Measurements from ENCODE around the gene HEXD.
A peak's percentile ranks its signal among the peaks of the same experiment; 100 is the strongest.
"Not testable (repeated sequence)": the region's sequence is repeated elsewhere in the genome, so short reads cannot be mapped to it uniquely, and the experiment has no call there.

Gene HEXD

DNA sequence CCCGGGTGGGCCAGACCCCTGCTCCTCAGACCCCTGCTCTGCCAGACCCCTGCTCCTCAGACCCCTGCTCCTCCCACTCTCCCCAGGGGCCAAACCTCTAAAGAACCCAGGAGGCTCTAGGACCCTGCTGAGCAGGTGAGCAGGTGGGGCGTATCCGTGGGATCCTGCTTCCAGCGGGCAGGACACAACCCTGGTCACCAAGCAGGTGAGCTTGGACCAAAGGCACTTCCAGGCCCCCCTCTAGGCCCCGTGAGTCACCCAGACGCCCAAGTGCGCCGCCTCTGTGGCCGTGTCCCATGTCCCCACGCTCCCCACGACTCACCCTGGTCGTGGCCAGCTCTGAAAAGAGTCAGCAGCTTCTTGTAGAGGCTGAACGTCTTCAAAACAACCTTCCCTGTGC, 27.4 kb downstream of the HEXD start:
- Histone ChIP-seq H3K27ac (ENCODE audit: low read length) (no peak overlapping the region), H3K4me3 (ENCODE audit: low read depth in 1 of 2, low read length in 2 of 2) (no peak overlapping the region), H3K9me3 (ENCODE audit: control insufficient read depth in 1 of 2, low read length in 2 of 2) (no peaks in the 10 kb centered on the region), H3K27me3 (ENCODE audit: low read depth, low read length) (no peaks in the 10 kb centered on the region), H3K36me3 (ENCODE audit: control insufficient read depth in 1 of 2, insufficient read depth in 2 of 2, low read length in 2 of 2) (peaks cover 0 to 25% of the 10 kb centered on the region in 2 donors), H3K4me1 (ENCODE audit: control insufficient read depth in 1 of 2, insufficient read depth in 2 of 2, low read length in 2 of 2) (peaks cover 0 to 7% of the 10 kb centered on the region in 2 donors)

DNA sequence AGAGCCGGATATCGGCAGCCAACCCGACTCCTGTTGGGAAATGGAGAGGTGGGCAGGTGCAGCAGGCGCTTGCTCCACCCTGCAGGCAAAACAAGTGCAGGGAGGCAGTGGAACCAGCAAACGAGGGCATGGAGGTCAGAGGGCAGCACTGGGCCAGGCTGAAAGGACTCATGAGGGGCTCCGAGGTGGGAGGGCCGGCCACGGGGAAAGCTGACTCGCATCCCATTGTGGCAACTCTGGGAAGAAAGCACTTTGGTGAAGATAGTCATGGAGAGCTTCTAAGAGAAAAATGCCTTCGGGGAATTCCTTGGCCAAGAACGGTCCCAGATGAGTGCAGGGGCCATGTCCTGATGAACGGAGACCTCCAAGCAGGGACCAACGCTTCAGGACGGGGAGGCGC, 28.0 kb downstream of the HEXD start:
- peaks cover 0 to 25% of the 10 kb centered on the region in 2 donors for H3K36me3 ChIP-seq (ENCODE audit: control insufficient read depth in 1 of 2, insufficient read depth in 2 of 2, low read length in 2 of 2)
- peaks cover 0 to 7% of the 10 kb centered on the region in 2 donors for H3K4me1 ChIP-seq (ENCODE audit: control insufficient read depth in 1 of 2, insufficient read depth in 2 of 2, low read length in 2 of 2)
- no peak overlapping the region for H3K27ac ChIP-seq (ENCODE audit: low read length)
- H3K9me3 ChIP-seq (ENCODE audit: control insufficient read depth in 1 of 2, low read length in 2 of 2), result no peaks in the 10 kb centered on the region
- H3K4me3 ChIP-seq (ENCODE audit: low read depth in 1 of 2, low read length in 2 of 2), result no peak overlapping the region
- H3K27me3 ChIP-seq (ENCODE audit: low read depth, low read length), result no peaks in the 10 kb centered on the region

DNA sequence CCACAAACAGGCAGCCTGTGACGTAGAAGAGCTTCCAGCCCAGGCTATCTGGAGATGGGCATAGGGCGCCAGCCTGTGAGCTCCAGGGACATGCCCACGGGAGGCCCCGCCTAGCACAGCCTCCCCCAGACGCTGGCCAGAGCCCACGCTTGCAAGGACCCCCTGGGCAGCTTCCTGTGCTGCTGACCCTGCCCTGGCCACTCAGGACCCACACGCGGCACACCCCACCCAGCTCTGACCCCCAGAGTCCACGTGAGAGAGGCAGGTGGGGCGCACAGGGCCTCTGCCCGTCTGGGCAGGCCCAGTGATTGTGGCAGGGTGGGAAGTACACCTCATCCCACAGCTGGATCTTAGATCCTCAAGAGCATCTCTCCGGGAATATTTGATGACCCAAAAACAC, 28.5 kb downstream of the HEXD start:
- no peaks in the 10 kb centered on the region for H3K9me3 ChIP-seq (ENCODE audit: control insufficient read depth in 1 of 2, low read length in 2 of 2)
- H3K4me3 ChIP-seq (ENCODE audit: low read depth in 1 of 2, low read length in 2 of 2), result no peak overlapping the region
- H3K27ac ChIP-seq (ENCODE audit: low read length), result no peak overlapping the region
- H3K4me1 ChIP-seq (ENCODE audit: control insufficient read depth in 1 of 2, insufficient read depth in 2 of 2, low read length in 2 of 2), result peaks cover 0 to 7% of the 10 kb centered on the region in 2 donors
- H3K36me3 ChIP-seq (ENCODE audit: control insufficient read depth in 1 of 2, insufficient read depth in 2 of 2, low read length in 2 of 2), result peaks cover 0 to 25% of the 10 kb centered on the region in 2 donors
- H3K27me3 ChIP-seq (ENCODE audit: low read depth, low read length), result no peaks in the 10 kb centered on the region

DNA sequence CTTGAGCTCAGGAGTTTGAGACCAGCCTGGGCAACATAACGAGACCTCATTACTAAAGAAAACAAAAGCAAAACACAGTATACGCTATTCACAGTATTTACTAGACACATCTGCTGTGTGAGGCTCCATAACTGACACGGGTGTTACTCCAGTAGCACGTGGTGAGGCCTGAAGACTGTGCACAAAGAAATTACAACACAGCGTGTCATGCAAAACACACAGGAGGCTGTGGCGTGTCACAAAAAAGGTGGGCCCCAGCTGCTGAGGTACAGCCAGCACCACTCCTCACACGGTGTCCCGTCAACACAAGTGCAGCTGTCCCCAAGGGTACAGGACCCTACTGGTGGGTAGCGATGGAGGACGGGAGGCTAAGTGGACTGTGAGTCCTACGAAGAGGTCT, 29.7 kb downstream of the HEXD start:
- Histone ChIP-seq H3K9me3 (ENCODE audit: control insufficient read depth in 1 of 2, low read length in 2 of 2) (no peaks in the 10 kb centered on the region), H3K27me3 (ENCODE audit: low read depth, low read length) (no peaks in the 10 kb centered on the region), H3K4me1 (ENCODE audit: control insufficient read depth in 1 of 2, insufficient read depth in 2 of 2, low read length in 2 of 2) (peaks cover 0 to 7% of the 10 kb centered on the region in 2 donors)

DNA sequence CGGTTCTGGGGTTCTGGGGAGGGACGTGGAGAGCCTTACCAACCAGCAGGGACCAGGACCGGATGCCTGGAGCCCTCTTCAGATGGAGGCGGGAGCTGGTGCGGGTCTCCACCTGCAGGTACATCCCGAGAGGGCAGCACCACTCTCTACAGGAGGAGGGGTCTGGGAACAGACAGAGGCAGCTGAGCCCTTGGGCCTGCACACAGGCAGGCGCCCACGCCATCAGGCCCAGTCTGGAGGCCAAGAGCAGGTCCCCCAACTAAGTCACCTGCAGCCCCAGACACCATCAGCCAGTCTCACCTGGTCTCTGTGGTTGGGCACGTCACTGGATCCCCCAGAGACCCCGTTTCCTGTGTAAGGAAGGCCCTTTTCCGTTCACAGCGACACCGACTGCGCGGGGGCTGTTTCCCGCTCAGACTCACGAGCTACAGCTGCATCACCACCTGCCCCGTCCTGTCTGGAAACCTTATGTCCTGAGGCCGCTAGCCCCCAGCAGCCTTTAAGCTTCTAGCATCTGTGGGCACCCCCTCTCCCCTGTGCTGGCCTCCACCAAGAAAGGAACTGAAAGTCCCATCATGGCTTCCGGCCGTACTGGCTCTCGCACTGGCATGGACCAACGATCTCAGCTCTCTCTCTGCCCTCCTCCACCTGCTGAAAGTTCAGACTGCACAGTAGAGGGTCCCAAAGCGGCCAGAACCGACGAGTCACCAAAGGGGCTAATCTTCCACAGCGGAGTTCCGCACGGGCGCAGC, 31.2 kb downstream of the HEXD start:
- Histone ChIP-seq H3K27me3 (ENCODE audit: low read depth, low read length) (no peaks in the 10 kb centered on the region), H3K4me3 (ENCODE audit: low read depth in 1 of 2, low read length in 2 of 2) (peak overlapping the region; percentile 74 to 87), H3K4me1 (ENCODE audit: control insufficient read depth in 1 of 2, insufficient read depth in 2 of 2, low read length in 2 of 2) (peaks cover 0 to 7% of the 10 kb centered on the region in 2 donors), H3K36me3 (ENCODE audit: control insufficient read depth in 1 of 2, insufficient read depth in 2 of 2, low read length in 2 of 2) (peaks cover 0 to 3% of the 10 kb centered on the region in 2 donors), H3K9me3 (ENCODE audit: control insufficient read depth in 1 of 2, low read length in 2 of 2) (no peaks in the 10 kb centered on the region), H3K27ac (ENCODE audit: low read length) (peak overlapping the region; percentile 75)

More for the DNA sequence above, 29.7 kb downstream of the HEXD start:
- H3K4me3 ChIP-seq (ENCODE audit: low read depth in 1 of 2, low read length in 2 of 2), result no peak overlapping the region
- H3K36me3 ChIP-seq (ENCODE audit: control insufficient read depth in 1 of 2, insufficient read depth in 2 of 2, low read length in 2 of 2), result peaks cover 0 to 16% of the 10 kb centered on the region in 2 donors
- H3K27ac ChIP-seq (ENCODE audit: low read length), result no peak overlapping the region

DNA sequence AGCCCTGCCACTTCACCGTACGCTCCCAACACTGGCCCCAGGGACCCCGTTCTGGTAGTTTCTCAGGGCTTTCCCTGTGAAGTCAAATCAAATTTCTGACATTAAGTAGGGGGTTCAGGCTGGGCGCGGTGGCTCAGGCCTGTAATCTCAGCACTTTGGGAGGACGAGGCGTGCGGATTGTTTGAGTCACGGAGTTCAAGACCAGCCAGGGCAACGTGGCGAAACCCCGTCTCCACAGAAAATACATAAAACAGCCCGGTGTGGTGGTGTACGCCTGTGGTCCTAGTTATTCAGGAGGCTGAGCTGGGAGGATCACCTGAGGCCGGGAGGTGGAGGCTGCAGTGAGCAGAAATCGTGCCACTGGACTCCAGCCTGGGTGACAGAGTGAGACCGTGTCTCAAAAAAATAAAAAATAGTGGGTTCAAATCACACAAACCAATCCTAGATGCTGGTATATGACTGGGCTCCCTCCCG, 31.8 kb downstream of the HEXD start:
- Histone ChIP-seq H3K4me3 (ENCODE audit: low read depth in 1 of 2, low read length in 2 of 2) (peak overlapping the region; percentile 74 to 87), H3K27ac (ENCODE audit: low read length) (peak overlapping the region; percentile 75), H3K9me3 (ENCODE audit: control insufficient read depth in 1 of 2, low read length in 2 of 2) (no peaks in the 10 kb centered on the region), H3K27me3 (ENCODE audit: low read depth, low read length) (no peaks in the 10 kb centered on the region), H3K4me1 (ENCODE audit: control insufficient read depth in 1 of 2, insufficient read depth in 2 of 2, low read length in 2 of 2) (peaks cover 0 to 7% of the 10 kb centered on the region in 2 donors), H3K36me3 (ENCODE audit: control insufficient read depth in 1 of 2, insufficient read depth in 2 of 2, low read length in 2 of 2) (no peaks in the 10 kb centered on the region)

DNA sequence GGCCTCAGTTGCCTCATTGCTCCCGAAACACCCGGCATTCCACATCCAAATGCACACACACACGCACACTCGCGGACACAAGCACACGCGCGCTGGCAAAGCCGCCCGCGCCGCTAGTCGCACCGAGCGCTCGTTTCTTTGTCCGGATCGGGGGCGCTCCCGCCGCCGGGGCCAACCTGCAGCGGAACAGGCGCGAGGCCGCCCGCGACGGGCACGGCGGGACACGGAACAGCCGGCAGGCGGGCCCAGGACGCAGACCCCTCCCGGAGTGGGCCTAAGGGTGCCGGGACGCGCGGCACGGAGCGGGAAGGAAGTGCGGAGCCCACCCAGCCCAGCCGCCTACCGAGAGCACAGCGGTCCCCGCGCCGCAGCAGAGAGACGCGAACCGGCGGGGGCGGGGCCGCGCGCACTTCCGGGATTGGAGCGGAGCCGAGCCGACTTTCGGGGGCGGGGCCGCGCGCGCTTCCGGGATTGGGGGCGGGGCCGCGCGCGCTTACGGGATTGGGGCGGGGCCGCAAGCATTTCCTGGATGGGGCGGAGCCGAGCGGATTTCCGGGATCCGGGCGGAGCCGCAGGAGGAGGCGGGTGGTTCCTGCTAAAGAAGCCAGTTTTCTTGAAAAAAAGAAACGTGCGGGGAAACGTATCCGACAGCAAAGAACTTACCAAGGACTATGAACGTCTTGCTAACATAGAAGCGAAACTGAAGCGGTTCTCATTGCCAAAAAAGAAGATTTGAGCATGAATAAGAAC, 32.4 kb downstream of the HEXD start, which contains the start of gene CYBC1:
Gene CYBC1 (minus strand): TSS at position 396 of the 750 bp plus-strand sequence. CDS start 1,498 bp downstream, outside the sequence.
- H3K9me3 ChIP-seq (ENCODE audit: control insufficient read depth in 1 of 2, low read length in 2 of 2), result no peaks in the 10 kb centered on the region
- peak within 1 kb of the TSS; percentile 74 to 87 for H3K4me3 ChIP-seq (ENCODE audit: low read depth in 1 of 2, low read length in 2 of 2)
- no peaks in the 10 kb centered on the region for H3K36me3 ChIP-seq (ENCODE audit: control insufficient read depth in 1 of 2, insufficient read depth in 2 of 2, low read length in 2 of 2)
- no peaks in the 10 kb centered on the region for H3K27me3 ChIP-seq (ENCODE audit: low read depth, low read length)
- H3K27ac ChIP-seq (ENCODE audit: low read length), result peak within 1 kb of the TSS; percentile 96
- H3K4me1 ChIP-seq (ENCODE audit: control insufficient read depth in 1 of 2, insufficient read depth in 2 of 2, low read length in 2 of 2), result peaks cover 0 to 4% of the 10 kb centered on the region in 2 donors

DNA sequence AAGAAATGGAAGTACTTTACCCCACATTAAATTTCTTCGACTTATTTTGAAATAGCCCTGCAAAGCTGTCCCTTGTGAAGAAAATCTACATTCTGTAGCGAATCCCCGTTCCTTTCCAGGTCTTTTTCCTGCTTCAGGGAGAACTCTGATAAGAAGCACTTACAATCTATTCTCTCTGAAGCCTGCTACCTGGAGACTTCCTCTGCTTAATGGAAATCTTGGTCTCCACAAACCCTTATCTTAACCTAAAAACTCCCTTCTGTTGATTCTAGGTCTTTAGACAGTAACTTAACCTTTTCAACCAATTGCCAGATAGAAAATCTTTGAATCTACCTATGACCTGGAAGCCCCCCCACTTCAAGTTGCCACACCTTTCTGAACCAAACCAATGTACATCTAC, 34.0 kb downstream of the HEXD start:
- no peak overlapping the region for H3K27ac ChIP-seq (ENCODE audit: low read length)

DNA sequence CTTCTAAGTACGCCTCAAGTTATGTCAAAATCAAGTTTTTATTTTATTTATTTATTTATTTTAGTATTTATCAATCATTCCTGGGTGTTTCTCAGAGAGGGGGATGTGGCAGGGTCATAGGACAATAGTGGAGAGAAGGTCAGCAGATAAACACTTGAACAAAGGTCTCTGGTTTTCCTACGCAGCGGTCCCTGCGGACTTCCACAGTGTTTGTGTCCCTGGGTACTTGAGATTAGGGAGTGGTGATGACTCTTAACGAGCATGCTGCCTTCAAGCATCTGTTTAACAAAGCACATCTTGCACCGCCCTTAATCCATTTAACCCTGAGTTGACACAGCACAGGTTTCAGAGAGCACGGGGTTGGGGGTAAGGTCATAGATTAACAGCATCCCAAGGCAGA, 35.0 kb downstream of the HEXD start:
- H3K27me3 ChIP-seq (ENCODE audit: low read depth, low read length); H3K4me3 ChIP-seq (ENCODE audit: low read depth in 1 of 2, low read length in 2 of 2); H3K4me1 ChIP-seq (ENCODE audit: control insufficient read depth in 1 of 2, insufficient read depth in 2 of 2, low read length in 2 of 2); H3K9me3 ChIP-seq (ENCODE audit: control insufficient read depth in 1 of 2, low read length in 2 of 2); H3K36me3 ChIP-seq (ENCODE audit: control insufficient read depth in 1 of 2, insufficient read depth in 2 of 2, low read length in 2 of 2); H3K27ac ChIP-seq (ENCODE audit: low read length): not testable (repeated sequence)

More for the DNA sequence above, 34.0 kb downstream of the HEXD start:
- H3K4me1 ChIP-seq (ENCODE audit: control insufficient read depth in 1 of 2, insufficient read depth in 2 of 2, low read length in 2 of 2), result peaks cover under 1 to 3% of the 10 kb centered on the region in 2 donors
- H3K27me3 ChIP-seq (ENCODE audit: low read depth, low read length), result no peaks in the 10 kb centered on the region
- H3K4me3 ChIP-seq (ENCODE audit: low read depth in 1 of 2, low read length in 2 of 2), result no peak overlapping the region
- H3K36me3 ChIP-seq (ENCODE audit: control insufficient read depth in 1 of 2, insufficient read depth in 2 of 2, low read length in 2 of 2), result no peaks in the 10 kb centered on the region
- no peaks in the 10 kb centered on the region for H3K9me3 ChIP-seq (ENCODE audit: control insufficient read depth in 1 of 2, low read length in 2 of 2)

DNA sequence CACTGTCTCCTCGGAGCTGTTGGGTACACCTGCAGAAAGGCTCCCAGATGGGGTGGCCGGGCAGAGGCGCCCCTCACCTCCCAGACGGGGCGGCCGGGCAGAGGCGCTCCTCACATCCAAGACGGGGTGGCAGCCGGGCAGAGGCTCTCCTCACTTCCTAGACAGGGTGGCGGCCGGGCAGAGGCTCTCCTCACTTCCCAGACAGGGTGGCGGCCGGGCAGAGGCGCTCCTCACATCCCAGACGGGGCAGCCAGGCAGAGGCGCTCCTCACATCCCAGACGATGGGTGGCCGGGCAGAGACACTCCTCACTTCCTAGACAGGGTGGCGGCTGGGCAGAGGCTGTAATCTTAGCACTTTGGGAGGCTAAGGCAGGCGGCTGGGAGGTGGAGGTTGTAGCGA, 35.6 kb downstream of the HEXD start:
- not testable (repeated sequence) for H3K27me3 ChIP-seq (ENCODE audit: low read depth, low read length); H3K27ac ChIP-seq (ENCODE audit: low read length); H3K9me3 ChIP-seq (ENCODE audit: control insufficient read depth in 1 of 2, low read length in 2 of 2); H3K4me1 ChIP-seq (ENCODE audit: control insufficient read depth in 1 of 2, insufficient read depth in 2 of 2, low read length in 2 of 2); H3K4me3 ChIP-seq (ENCODE audit: low read depth in 1 of 2, low read length in 2 of 2); H3K36me3 ChIP-seq (ENCODE audit: control insufficient read depth in 1 of 2, insufficient read depth in 2 of 2, low read length in 2 of 2)

DNA sequence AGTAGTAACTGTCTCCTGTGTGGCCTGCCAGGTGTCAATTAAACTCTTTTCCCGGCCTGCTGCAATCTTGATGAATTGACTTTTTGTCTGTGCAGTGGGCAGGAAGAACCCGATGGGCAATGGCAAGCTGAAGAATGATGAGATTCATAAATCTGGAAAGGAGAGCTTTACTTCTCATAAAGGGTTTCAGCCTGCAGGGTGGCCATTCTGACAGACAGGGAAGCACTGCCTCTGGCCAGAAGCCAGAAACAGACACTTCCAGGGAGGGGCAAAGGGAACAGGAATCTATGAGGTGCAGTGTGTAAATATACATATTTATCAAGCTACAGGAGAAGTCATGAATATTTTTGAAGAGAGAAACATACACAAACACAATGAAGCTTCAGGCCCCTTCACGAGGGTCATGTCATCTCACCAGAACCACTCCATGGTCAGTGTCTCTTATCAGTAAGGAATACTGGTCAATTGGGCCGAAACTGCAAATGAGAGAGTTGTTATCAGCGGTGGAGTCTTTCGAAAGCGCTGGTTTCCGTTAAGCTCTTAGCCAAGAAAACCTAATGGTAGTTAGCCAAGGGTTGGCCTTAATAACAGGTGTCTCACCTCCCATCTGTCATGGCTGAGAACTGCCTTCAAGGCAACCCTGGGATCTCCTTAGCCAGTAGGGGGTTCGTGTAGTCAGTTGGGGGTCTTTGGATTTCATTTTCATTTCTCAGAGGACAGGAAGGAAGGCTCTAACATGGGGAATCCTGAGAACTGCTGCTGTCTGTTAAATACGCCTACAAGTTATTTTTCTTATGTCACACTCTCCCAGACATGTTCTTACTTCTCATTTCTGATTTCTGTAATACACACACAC, 39.2 kb downstream of the HEXD start:
- H3K27ac ChIP-seq (ENCODE audit: low read length), result peak overlapping the region; percentile 99
- H3K4me3 ChIP-seq (ENCODE audit: low read depth in 1 of 2, low read length in 2 of 2), result peak overlapping the region; percentile 60 to 90
- no peaks in the 10 kb centered on the region for H3K9me3 ChIP-seq (ENCODE audit: control insufficient read depth in 1 of 2, low read length in 2 of 2)
- peaks cover 5 to 18% of the 10 kb centered on the region in 2 donors for H3K4me1 ChIP-seq (ENCODE audit: control insufficient read depth in 1 of 2, insufficient read depth in 2 of 2, low read length in 2 of 2)
- H3K36me3 ChIP-seq (ENCODE audit: control insufficient read depth in 1 of 2, insufficient read depth in 2 of 2, low read length in 2 of 2), result peaks cover 10 to 19% of the 10 kb centered on the region in 2 donors
- no peaks in the 10 kb centered on the region for H3K27me3 ChIP-seq (ENCODE audit: low read depth, low read length)

Measured in muscle layer of duodenum (tissue), 2 donors.